ENCODE data around the gene WDR17. TPM values are rescaled to one million over a fixed set of nuclear protein-coding genes. Genes with fewer than 3 reads are reported as not detected.
A peak's percentile ranks its signal among the peaks of the same experiment; 100 is the strongest.

WDR17 gene
- total and polyA plus RNA-seq, 4 donors, result 0.81 to 7.5 (median 3.1) TPM

DNA sequence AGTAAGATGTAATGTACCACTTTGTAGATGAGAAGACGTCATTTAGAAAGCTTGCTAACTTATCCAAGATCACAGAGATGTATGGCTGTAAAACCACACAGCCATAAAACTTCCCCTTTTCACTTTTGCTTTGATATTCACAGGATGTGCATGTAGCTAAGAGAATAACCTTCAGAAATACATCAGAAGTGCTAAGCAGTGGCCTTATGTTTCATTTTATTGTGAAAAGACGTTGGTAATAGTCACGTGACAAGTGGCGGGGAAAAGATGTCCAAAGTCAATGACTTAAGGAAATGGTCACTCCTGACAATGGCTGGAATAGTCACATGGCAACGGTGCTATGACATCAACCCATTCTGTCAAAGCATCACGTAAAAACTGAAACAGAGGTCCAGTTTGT lies 12.9 kb upstream of the WDR17 start:
- H3K4me3 ChIP-seq, result no peak overlapping the region
- ATAC-seq (ENCODE audit: insufficient read depth, low FRiP score) (no peak), DNase-seq (no peak)
- H3K27me3 ChIP-seq (ENCODE audit: control insufficient read depth in 3 of 3, insufficient read depth in 3 of 3, low read length in 2 of 3), result no peaks in the 10 kb centered on the region
- 41 to 56% methylated on average over 6 of the region's 6 CpGs for WGBS, 2 donors
- no peak overlapping the region for H3K9ac ChIP-seq (ENCODE audit: insufficient read depth in 1 of 2, low read length in 2 of 2)
- no peaks in the 10 kb centered on the region for H3K36me3 ChIP-seq (ENCODE audit: control insufficient read depth in 4 of 4, insufficient read depth in 4 of 4, low read length in 4 of 4)
- no peaks in the 10 kb centered on the region for H3K9me3 ChIP-seq (ENCODE audit: control insufficient read depth in 4 of 4, insufficient read depth in 3 of 4, low read length in 3 of 4)
- TF ChIP-seq, protein P1, sequence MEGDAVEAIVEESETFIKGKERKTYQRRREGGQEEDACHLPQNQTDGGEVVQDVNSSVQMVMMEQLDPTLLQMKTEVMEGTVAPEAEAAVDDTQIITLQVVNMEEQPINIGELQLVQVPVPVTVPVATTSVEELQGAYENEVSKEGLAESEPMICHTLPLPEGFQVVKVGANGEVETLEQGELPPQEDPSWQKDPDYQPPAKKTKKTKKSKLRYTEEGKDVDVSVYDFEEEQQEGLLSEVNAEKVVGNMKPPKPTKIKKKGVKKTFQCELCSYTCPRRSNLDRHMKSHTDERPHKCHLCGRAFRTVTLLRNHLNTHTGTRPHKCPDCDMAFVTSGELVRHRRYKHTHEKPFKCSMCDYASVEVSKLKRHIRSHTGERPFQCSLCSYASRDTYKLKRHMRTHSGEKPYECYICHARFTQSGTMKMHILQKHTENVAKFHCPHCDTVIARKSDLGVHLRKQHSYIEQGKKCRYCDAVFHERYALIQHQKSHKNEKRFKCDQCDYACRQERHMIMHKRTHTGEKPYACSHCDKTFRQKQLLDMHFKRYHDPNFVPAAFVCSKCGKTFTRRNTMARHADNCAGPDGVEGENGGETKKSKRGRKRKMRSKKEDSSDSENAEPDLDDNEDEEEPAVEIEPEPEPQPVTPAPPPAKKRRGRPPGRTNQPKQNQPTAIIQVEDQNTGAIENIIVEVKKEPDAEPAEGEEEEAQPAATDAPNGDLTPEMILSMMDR (IDR thresholded peaks at IDR 0.05; ENCODE audit: control extremely low read depth, extremely low read depth), result no peak
- no peak overlapping the region for H3K27ac ChIP-seq (ENCODE audit: low read depth in 1 of 2, low read length in 1 of 2)
- no peaks in the 10 kb centered on the region for H3K4me1 ChIP-seq (ENCODE audit: control insufficient read depth in 5 of 5, insufficient read depth in 5 of 5, low read length in 5 of 5)

DNA sequence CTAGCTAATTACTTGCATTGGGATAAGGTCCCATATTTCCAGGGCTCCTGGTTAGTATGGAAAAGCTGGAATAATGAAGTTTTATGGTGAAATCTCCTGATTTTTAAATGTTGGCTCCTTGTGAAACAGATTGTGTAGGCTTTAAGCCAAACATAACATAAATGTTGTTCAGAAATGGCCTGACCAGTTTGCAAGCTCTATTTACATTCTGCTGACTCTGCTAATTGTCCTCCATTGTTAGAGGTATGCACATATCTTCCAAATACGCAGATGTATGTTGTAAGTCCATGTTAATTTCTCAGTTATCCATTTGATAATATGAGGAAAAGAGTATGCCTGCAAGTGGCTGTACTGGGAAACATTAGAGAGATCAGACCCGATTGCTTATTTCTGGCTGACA lies 11.9 kb upstream of the WDR17 start:
- WGBS, 2 donors, result 67 to 83% methylated on average over 2 of the region's 2 CpGs
- no peaks in the 10 kb centered on the region for H3K36me3 ChIP-seq (ENCODE audit: control insufficient read depth in 4 of 4, insufficient read depth in 4 of 4, low read length in 4 of 4)
- no peak for ATAC-seq (ENCODE audit: insufficient read depth, low FRiP score)
- H3K27ac ChIP-seq (ENCODE audit: low read depth in 1 of 2, low read length in 1 of 2), result no peak overlapping the region
- H3K9me3 ChIP-seq (ENCODE audit: control insufficient read depth in 4 of 4, insufficient read depth in 3 of 4, low read length in 3 of 4), result no peaks in the 10 kb centered on the region
- H3K27me3 ChIP-seq (ENCODE audit: control insufficient read depth in 3 of 3, insufficient read depth in 3 of 3, low read length in 2 of 3), result no peaks in the 10 kb centered on the region
- H3K9ac ChIP-seq (ENCODE audit: insufficient read depth in 1 of 2, low read length in 2 of 2), result no peak overlapping the region
- no peaks in the 10 kb centered on the region for H3K4me1 ChIP-seq (ENCODE audit: control insufficient read depth in 5 of 5, insufficient read depth in 5 of 5, low read length in 5 of 5)
- peak in 2 of 3 donors; percentile 7 to 50 for DNase-seq
- TF ChIP-seq, protein P1 (IDR thresholded peaks at IDR 0.05; ENCODE audit: control extremely low read depth, extremely low read depth), result no peak
- no peak overlapping the region for H3K4me3 ChIP-seq

DNA sequence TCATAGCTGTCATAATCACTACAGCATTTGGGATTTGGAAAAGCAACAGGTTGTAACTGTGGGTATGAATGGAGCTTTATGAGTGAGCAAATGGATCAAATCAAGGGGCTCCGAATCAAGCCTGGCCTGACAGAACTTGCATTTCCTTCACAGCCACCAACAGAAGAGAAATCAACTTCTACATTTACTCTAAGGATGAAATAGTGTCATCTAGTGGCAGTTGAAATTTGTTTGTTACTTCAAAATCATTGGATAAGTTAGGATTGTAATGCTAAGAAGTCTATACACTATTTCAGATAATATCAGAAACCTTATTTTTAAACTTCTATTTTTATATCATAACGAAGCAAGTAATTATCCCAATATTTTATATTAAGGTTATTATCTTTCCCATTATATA lies 10.7 kb upstream of the WDR17 start:
- ATAC-seq (ENCODE audit: insufficient read depth, low FRiP score) (no peak), DNase-seq (peak in 2 of 3 donors; percentile 46 to 54)
- Histone ChIP-seq H3K36me3 (ENCODE audit: control insufficient read depth in 4 of 4, insufficient read depth in 4 of 4, low read length in 4 of 4) (no peaks in the 10 kb centered on the region), H3K4me3 (no peak overlapping the region), H3K4me1 (ENCODE audit: control insufficient read depth in 5 of 5, insufficient read depth in 5 of 5, low read length in 5 of 5) (no peaks in the 10 kb centered on the region), H3K27ac (ENCODE audit: low read depth in 1 of 2, low read length in 1 of 2) (no peak overlapping the region), H3K27me3 (ENCODE audit: control insufficient read depth in 3 of 3, insufficient read depth in 3 of 3, low read length in 2 of 3) (no peaks in the 10 kb centered on the region), H3K9ac (ENCODE audit: insufficient read depth in 1 of 2, low read length in 2 of 2) (no peak overlapping the region), H3K9me3 (ENCODE audit: control insufficient read depth in 4 of 4, insufficient read depth in 3 of 4, low read length in 3 of 4) (no peaks in the 10 kb centered on the region)
- 32 to 41% methylated on average over 2 of the region's 2 CpGs for WGBS, 2 donors
- TF ChIP-seq, protein P1 (IDR thresholded peaks at IDR 0.05; ENCODE audit: control extremely low read depth, extremely low read depth), result peak; percentile 7

DNA sequence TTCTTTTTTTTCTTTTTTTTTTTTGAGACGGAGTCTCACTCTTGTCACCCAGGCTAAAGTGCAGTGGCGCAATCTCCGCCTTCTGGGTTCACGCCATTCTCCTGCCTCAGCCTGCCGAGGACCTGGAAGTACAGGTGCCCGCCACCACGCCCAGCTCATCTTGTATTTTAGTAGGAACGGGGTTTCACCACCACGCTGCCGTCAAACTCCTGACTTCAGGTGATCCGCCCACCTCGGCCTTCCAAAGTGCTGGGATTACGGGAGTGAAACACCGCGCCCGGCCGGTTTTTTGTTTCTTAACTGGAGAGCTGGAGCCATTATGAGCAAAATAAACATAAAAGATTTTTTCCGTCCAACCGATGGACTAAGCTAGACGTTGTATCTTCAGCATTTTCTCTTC lies 1.9 kb upstream of the WDR17 start:
- Histone ChIP-seq H3K27me3 (ENCODE audit: control insufficient read depth in 3 of 3, insufficient read depth in 3 of 3, low read length in 2 of 3) (no peaks in the 10 kb centered on the region), H3K4me1 (ENCODE audit: control insufficient read depth in 5 of 5, insufficient read depth in 5 of 5, low read length in 5 of 5) (peaks cover 0 to 8% (median 0%) of the 10 kb centered on the region in 5 donors), H3K9ac (ENCODE audit: insufficient read depth in 1 of 2, low read length in 2 of 2) (no peak overlapping the region), H3K27ac (ENCODE audit: low read depth in 1 of 2, low read length in 1 of 2) (no peak overlapping the region), H3K36me3 (ENCODE audit: control insufficient read depth in 4 of 4, insufficient read depth in 4 of 4, low read length in 4 of 4) (no peaks in the 10 kb centered on the region), H3K4me3 (no peak overlapping the region), H3K9me3 (ENCODE audit: control insufficient read depth in 4 of 4, insufficient read depth in 3 of 4, low read length in 3 of 4) (no peaks in the 10 kb centered on the region)
- DNase-seq, result no peak
- 92% methylated on average over 20 of the region's 20 CpGs for WGBS, 2 donors
- ATAC-seq (ENCODE audit: insufficient read depth, low FRiP score), result no peak
- TF ChIP-seq, protein P1 (IDR thresholded peaks at IDR 0.05; ENCODE audit: control extremely low read depth, extremely low read depth), result no peak

Data from lung (tissue), 12 donors.